ENCODE results near the gene BANP.
"Not testable (repeated sequence)": the region's sequence is repeated elsewhere in the genome, so short reads cannot be mapped to it uniquely, and the experiment has no call there.

BANP gene

GRCh38 chr16:88033003-88033740 lies 81.9 kb downstream of the BANP start:
- DNase-seq (ENCODE audit: low read depth in 2 of 2) = not testable (repeated sequence)

GRCh38 chr16:88034770-88035169 lies 83.5 kb downstream of the BANP start:
- no peak for DNase-seq (ENCODE audit: low read depth in 2 of 2)

GRCh38 chr16:88035292-88035691 lies 84.1 kb downstream of the BANP start:
- DNase-seq (ENCODE audit: low read depth in 2 of 2) = no peak

- not testable (repeated sequence) for DNase-seq (ENCODE audit: low read depth in 2 of 2)
Observed at GRCh38 chr16:88035884-88036639, 84.8 kb downstream of the BANP start.

GRCh38 chr16:88036640-88036996 lies 85.4 kb downstream of the BANP start:
- not testable (repeated sequence) for DNase-seq (ENCODE audit: low read depth in 2 of 2)

- DNase-seq (ENCODE audit: low read depth in 2 of 2) = not testable (repeated sequence)
Observed at GRCh38 chr16:88037359-88037758, 86.1 kb downstream of the BANP start.

GRCh38 chr16:88037876-88038525 lies 86.8 kb downstream of the BANP start:
- DNase-seq (ENCODE audit: low read depth in 2 of 2) = not testable (repeated sequence)

- not testable (repeated sequence) for DNase-seq (ENCODE audit: low read depth in 2 of 2)
Observed at GRCh38 chr16:88038526-88038908, 87.3 kb downstream of the BANP start.

GRCh38 chr16:88039591-88039990 lies 88.4 kb downstream of the BANP start:
- no peak for DNase-seq (ENCODE audit: low read depth in 2 of 2)

GRCh38 chr16:88040196-88040876 lies 89.1 kb downstream of the BANP start:
- not testable (repeated sequence) for DNase-seq (ENCODE audit: low read depth in 2 of 2)

- DNase-seq (ENCODE audit: low read depth in 2 of 2) = not testable (repeated sequence)
Observed at GRCh38 chr16:88040877-88041244, 89.6 kb downstream of the BANP start.

- not testable (repeated sequence) for DNase-seq (ENCODE audit: low read depth in 2 of 2)
Observed at GRCh38 chr16:88041506-88041905, 90.3 kb downstream of the BANP start.

GRCh38 chr16:88041986-88042562 lies 90.8 kb downstream of the BANP start:
- not testable (repeated sequence) for DNase-seq (ENCODE audit: low read depth in 2 of 2)

- DNase-seq (ENCODE audit: low read depth in 2 of 2) = not testable (repeated sequence)
Observed at GRCh38 chr16:88043208-88043910, 92.1 kb downstream of the BANP start.

GRCh38 chr16:88044121-88044581 lies 92.9 kb downstream of the BANP start:
- DNase-seq (ENCODE audit: low read depth in 2 of 2) = not testable (repeated sequence)

GRCh38 chr16:88045361-88045760 lies 94.1 kb downstream of the BANP start:
- not testable (repeated sequence) for DNase-seq (ENCODE audit: low read depth in 2 of 2)

- no peak for DNase-seq (ENCODE audit: low read depth in 2 of 2)
Observed at GRCh38 chr16:88045820-88046303, 94.6 kb downstream of the BANP start.

GRCh38 chr16:88047462-88047861 lies 96.2 kb downstream of the BANP start:
- DNase-seq (ENCODE audit: low read depth in 2 of 2) = no peak

GRCh38 chr16:88048985-88049384 lies 97.8 kb downstream of the BANP start:
- DNase-seq (ENCODE audit: low read depth in 2 of 2) = no peak
